GM23338 (cell line): ENCODE data around the gene OR7A5. TPM values are rescaled to one million over a fixed set of nuclear protein-coding genes. Genes with fewer than 3 reads are reported as not detected.

Source experiments
- ATAC-seq: fragments of 200-7000 bp; cut with Tn5 transposase; 3 replicates; pipeline ENCODE4 v1.9.1; 2020
- DNase-seq: peaks from one replicate; pipeline ENCODE4 v3.0.0-alpha.2; 2015; ENCODE audit warnings: low spot score
- H2AFZ ChIP-seq: fragments of 200-600 bp; sonication (generic); 2 replicates; pipeline ENCODE4 v1.8.0; 2016; ENCODE audit warnings: antibody characterized with exemption, mild to moderate bottlenecking, moderate library complexity
- H3F3A ChIP-seq: fragments of 200-600 bp; sonication (generic); replicated peaks from 2 replicates; pipeline ENCODE4 v1.8.0; 2017; ENCODE audit warnings: antibody characterized with exemption, mixed run types, low read depth
- H3K27ac ChIP-seq: fragments of 200-600 bp; sonication (generic); 2 replicates; pipeline ENCODE4 v1.6.1; 2016; ENCODE audit warnings: low read depth
- H3K27me3 ChIP-seq: fragments of 200-600 bp; sonication (generic); 2 replicates; pipeline ENCODE4 v1.8.0; 2016; ENCODE audit warnings: mild to moderate bottlenecking, mixed run types, moderate library complexity; ENCODE audit not compliant: insufficient read depth
- H3K36me3 ChIP-seq: fragments of 200-600 bp; sonication (generic); 2 replicates; pipeline ENCODE4 v1.8.0; 2016; ENCODE audit warnings: mild to moderate bottlenecking; ENCODE audit not compliant: insufficient read depth
- H3K4me1 ChIP-seq: fragments of 200-600 bp; sonication (generic); 2 replicates; pipeline ENCODE4 v1.8.0; 2016; ENCODE audit warnings: mild to moderate bottlenecking, moderate library complexity; ENCODE audit not compliant: insufficient read depth
- H3K4me2 ChIP-seq: fragments of 200-600 bp; sonication (generic); 2 replicates; pipeline ENCODE4 v1.7.1; 2017; ENCODE audit warnings: mixed run types
- H3K4me3 ChIP-seq: fragments of 200-600 bp; sonication (generic); 2 replicates; pipeline ENCODE4 v1.6.1; 2016; ENCODE audit warnings: mixed run types
- H3K79me2 ChIP-seq: fragments of 200-600 bp; sonication (generic); replicated peaks from 2 replicates; pipeline ENCODE4 v1.8.0; 2017; ENCODE audit warnings: mild to moderate bottlenecking; ENCODE audit not compliant: insufficient read depth
- H3K9me2 ChIP-seq: fragments of 200-600 bp; sonication (generic); 2 replicates; pipeline ENCODE4 v1.8.0; 2017; ENCODE audit not compliant: insufficient read depth
- H4K20me1 ChIP-seq: fragments of 200-600 bp; sonication (generic); replicated peaks from 2 replicates; pipeline ENCODE4 v1.8.0; 2017; ENCODE audit warnings: mild to moderate bottlenecking; ENCODE audit not compliant: insufficient read depth
- H3K27ac Mint-ChIP-seq: 2 replicates; pipeline ENCODE4 v1.8.0; 2020; ENCODE audit warnings: inconsistent platforms, mild to moderate bottlenecking, moderate library complexity, mixed read lengths
- H3K27me3 Mint-ChIP-seq: 3 replicates; pipeline ENCODE4 v1.8.0; 2022; ENCODE audit warnings: low read depth, mild to moderate bottlenecking, moderate library complexity, mixed read lengths, inconsistent platforms; ENCODE audit not compliant: insufficient read depth, poor library complexity
- H3K36me3 Mint-ChIP-seq: 3 replicates; pipeline ENCODE4 v1.8.0; 2021; ENCODE audit warnings: low read depth, mild to moderate bottlenecking, inconsistent platforms, moderate library complexity, mixed read lengths
- H3K4me1 Mint-ChIP-seq: 3 replicates; pipeline ENCODE4 v1.8.0; 2020; ENCODE audit warnings: mild to moderate bottlenecking, inconsistent platforms, mixed read lengths
- H3K4me3 Mint-ChIP-seq: 3 replicates; pipeline ENCODE4 v1.8.0; 2021; ENCODE audit warnings: moderate library complexity, mild to moderate bottlenecking, inconsistent platforms, mixed read lengths
- H3K9me3 Mint-ChIP-seq: 3 replicates; pipeline ENCODE4 v1.8.0; 2020; ENCODE audit warnings: moderate library complexity, mild to moderate bottlenecking, inconsistent platforms, mixed read lengths
- EZH2phosphoT487 ChIP-seq: fragments of 200-600 bp; sonication (generic); IDR thresholded peaks from one replicate; pipeline ENCODE4 v1.8.1; 2018; ENCODE audit warnings: antibody characterized with exemption; ENCODE audit not compliant: unreplicated experiment
- POLR2AphosphoS5 ChIP-seq: IDR thresholded peaks from 2 replicates; pipeline ENCODE4 v1.6.1; 2016; ENCODE audit warnings: antibody characterized with exemption, low read depth
- STAT1 ChIP-seq: IDR thresholded peaks from one replicate; pipeline ENCODE4 v1.6.1; 2016; ENCODE audit warnings: antibody characterized with exemption; ENCODE audit not compliant: unreplicated experiment
- ZNF331 ChIP-seq: fragments of 250-450 bp; sonication (Bioruptor Pico); IDR thresholded peaks from 2 replicates; pipeline ENCODE4 v1.5.0; 2020; ENCODE audit warnings: low read depth, mild to moderate bottlenecking, moderate library complexity
- polyA plus RNA-seq: library from polyadenylated mRNA; unstranded; fragments of >200 nt; fragmentation: Nextera tagmentation; extraction: Ambion mirVana; gene quantifications from 2 replicates; pipeline ENCODE4 v1.2.1, GENCODE V29; 2016
- total RNA-seq: library from RNA; depleted of rRNA; stranded (reverse); fragments of >200 nt; shearing (Covaris generic); gene quantifications from 2 replicates; pipeline ENCODE4 v1.2.3, GENCODE V29; 2014
- TF ChIP-seq, protein P1 (sequence below): IDR thresholded peaks from 2 replicates; pipeline ENCODE4 v1.6.1; 2016; ENCODE audit warnings: antibody characterized with exemption

Gene OR7A5
- total and polyA plus RNA-seq, 2 experiments from 2014 or later, result not detected

DNA sequence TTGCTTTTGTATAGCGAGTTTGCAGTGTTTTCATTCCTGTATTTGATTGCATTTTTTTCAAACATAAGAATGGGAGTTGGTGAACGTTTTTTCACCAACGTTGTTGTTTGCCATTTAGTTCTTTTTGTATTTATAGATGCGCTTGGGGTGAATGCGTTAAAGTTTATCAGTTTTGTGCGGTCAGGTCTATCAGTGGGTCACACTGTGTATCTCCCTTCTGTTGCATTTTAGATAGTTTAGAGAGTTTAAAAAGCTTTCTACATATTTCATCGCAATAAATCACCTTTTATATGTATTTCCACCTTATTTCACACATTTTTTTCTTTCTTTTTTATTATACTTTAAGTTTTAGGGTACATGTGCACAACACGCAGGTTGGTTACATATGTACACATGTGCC, 16.4 kb downstream of the OR7A5 start:
- no peak for ATAC-seq

GRCh38 chr19:14817052-14817451, 17.9 kb downstream of the OR7A5 start:
- Mint-ChIP-seq H3K4me1 (no peaks in the 10 kb centered on the region), H3K36me3 (0 out of 3 replicates have a peak, but pooled peaks cover 6% of the 10 kb centered on the region), H3K27ac (no peak overlapping the region), H3K9me3 (peaks cover 85% of the 10 kb centered on the region), H3K4me3 (no peak overlapping the region), H3K27me3 (no peaks in the 10 kb centered on the region)
- no peaks in the 10 kb centered on the region for H3K4me1 ChIP-seq
- ATAC-seq (no peak), DNase-seq (no peak)
- H3K4me3 ChIP-seq, result no peak overlapping the region
- H3K27ac ChIP-seq, result no peak overlapping the region
- no peak overlapping the region for H2AFZ ChIP-seq
- no peak for TF ChIP-seq ZNF331 (CRISPR knock-in tag)
- peaks cover 6% of the 10 kb centered on the region; the same call in 1 of the 2 replicates for H3K9me2 ChIP-seq
- no peaks in the 10 kb centered on the region for H4K20me1 ChIP-seq
- H3F3A ChIP-seq, result no peaks in the 10 kb centered on the region
- H3K27me3 ChIP-seq, result no peaks in the 10 kb centered on the region
- no peaks in the 10 kb centered on the region for H3K36me3 ChIP-seq
- no peak overlapping the region for H3K4me2 ChIP-seq
- no peaks in the 10 kb centered on the region for H3K79me2 ChIP-seq

More for the DNA sequence above, 16.4 kb downstream of the OR7A5 start:
- Mint-ChIP-seq H3K4me1 (no peaks in the 10 kb centered on the region), H3K27ac (no peak overlapping the region), H3K27me3 (peaks cover 2% of the 10 kb centered on the region), H3K36me3 (0 out of 3 replicates have a peak, but pooled peaks cover 8% of the 10 kb centered on the region), H3K9me3 (peaks cover 86% of the 10 kb centered on the region), H3K4me3 (no peak overlapping the region)
- Histone ChIP-seq H3K27me3 (no peaks in the 10 kb centered on the region), H3K79me2 (no peaks in the 10 kb centered on the region), H3K4me3 (no peak overlapping the region), H3F3A (no peaks in the 10 kb centered on the region), H3K4me2 (no peak overlapping the region), H4K20me1 (no peaks in the 10 kb centered on the region), H3K27ac (no peak overlapping the region), H3K9me2 (peaks cover 6% of the 10 kb centered on the region; the same call in 1 of the 2 replicates), H3K4me1 (no peaks in the 10 kb centered on the region), H2AFZ (no peak overlapping the region), H3K36me3 (no peaks in the 10 kb centered on the region)
- TF ChIP-seq EZH2phosphoT487, result no peak
- no peak for DNase-seq

DNA sequence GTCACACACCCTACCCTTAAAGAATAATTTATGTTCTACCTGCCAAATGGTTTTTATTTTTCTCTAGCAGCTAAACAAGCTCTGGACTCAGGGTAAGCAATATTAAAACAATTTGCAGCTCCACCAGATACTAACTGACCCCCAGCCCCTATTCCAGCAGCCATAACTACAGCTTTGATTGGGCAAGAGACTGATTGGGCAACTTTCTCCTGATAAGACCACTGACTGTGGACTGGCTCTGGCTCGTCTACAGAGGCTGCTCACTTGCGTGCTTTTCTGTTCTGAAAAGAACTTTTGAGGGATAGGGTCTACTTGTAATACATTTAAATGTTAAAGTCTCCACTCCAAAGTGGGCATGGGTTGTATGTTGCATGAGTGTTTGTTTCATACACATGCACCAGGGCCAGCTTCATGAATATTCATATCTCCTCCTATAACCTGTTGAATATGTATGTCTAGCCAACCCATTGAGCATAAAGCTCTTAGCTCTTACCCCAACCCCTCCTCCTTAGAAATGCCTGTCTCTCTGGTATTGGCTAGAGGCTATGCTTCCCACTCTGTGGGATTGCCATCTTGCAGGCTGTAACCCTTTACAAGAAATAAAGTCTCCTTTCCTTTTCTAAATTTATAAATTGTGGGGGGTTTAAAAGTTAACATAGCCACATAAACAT, 19.9 kb downstream of the OR7A5 start:
- Histone ChIP-seq H3K4me2 (no peak overlapping the region), H3K9me2 (peaks cover 6% of the 10 kb centered on the region; the same call in 1 of the 2 replicates), H3K27me3 (no peaks in the 10 kb centered on the region), H3F3A (no peaks in the 10 kb centered on the region), H3K4me3 (no peak overlapping the region), H4K20me1 (no peaks in the 10 kb centered on the region), H3K27ac (no peak overlapping the region), H3K79me2 (no peaks in the 10 kb centered on the region), H2AFZ (no peak overlapping the region), H3K4me1 (no peaks in the 10 kb centered on the region), H3K36me3 (no peaks in the 10 kb centered on the region)
- H3K27me3 Mint-ChIP-seq, result no peaks in the 10 kb centered on the region
- ATAC-seq, result no peak
- DNase-seq, result no peak
- H3K4me3 Mint-ChIP-seq, result no peak overlapping the region
- H3K36me3 Mint-ChIP-seq, result 0 out of 3 replicates have a peak, but pooled peaks cover 6% of the 10 kb centered on the region
- H3K9me3 Mint-ChIP-seq, result peaks cover 79% of the 10 kb centered on the region
- H3K4me1 Mint-ChIP-seq, result no peaks in the 10 kb centered on the region
- TF ChIP-seq POLR2AphosphoS5 (no peak), STAT1 (no peak)
- TF ChIP-seq, protein P1, sequence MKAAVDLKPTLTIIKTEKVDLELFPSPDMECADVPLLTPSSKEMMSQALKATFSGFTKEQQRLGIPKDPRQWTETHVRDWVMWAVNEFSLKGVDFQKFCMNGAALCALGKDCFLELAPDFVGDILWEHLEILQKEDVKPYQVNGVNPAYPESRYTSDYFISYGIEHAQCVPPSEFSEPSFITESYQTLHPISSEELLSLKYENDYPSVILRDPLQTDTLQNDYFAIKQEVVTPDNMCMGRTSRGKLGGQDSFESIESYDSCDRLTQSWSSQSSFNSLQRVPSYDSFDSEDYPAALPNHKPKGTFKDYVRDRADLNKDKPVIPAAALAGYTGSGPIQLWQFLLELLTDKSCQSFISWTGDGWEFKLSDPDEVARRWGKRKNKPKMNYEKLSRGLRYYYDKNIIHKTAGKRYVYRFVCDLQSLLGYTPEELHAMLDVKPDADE, result no peak
- H3K27ac Mint-ChIP-seq, result no peak overlapping the region
